Smooth muscle cell (in vitro differentiated cells): Measurements from ENCODE around the gene CCDC88C. TPM values are rescaled to one million over a fixed set of nuclear protein-coding genes. Genes with fewer than 3 reads are reported as not detected.
A peak's percentile ranks its signal among the peaks of the same experiment; 100 is the strongest.

ENCODE experiments used
- DNase-seq: peaks from one replicate; lab custom pipeline; 2025; ENCODE audit not compliant: unreplicated experiment; lab: John Stamatoyannopoulos, UW
- H2AFZ ChIP-seq: fragments of 200-600 bp; sonication (generic); 2 replicates; pipeline ENCODE4 v1.6.0; 2016; ENCODE audit warnings: antibody characterized with exemption, low read depth, mild to moderate bottlenecking
- H3F3A ChIP-seq: fragments of 200-600 bp; sonication (generic); 2 replicates; pipeline ENCODE4 v1.6.0; 2017; ENCODE audit warnings: antibody characterized with exemption, low read depth
- H3K27ac ChIP-seq: fragments of 200-600 bp; sonication (generic); 2 replicates; pipeline ENCODE4 v1.5.1; 2016; ENCODE audit warnings: low read depth, mild to moderate bottlenecking
- H3K27me3 ChIP-seq: fragments of 200-600 bp; sonication (generic); 2 replicates; pipeline ENCODE4 v1.6.1; 2016; ENCODE audit warnings: low read depth, mild to moderate bottlenecking
- H3K36me3 ChIP-seq: fragments of 200-600 bp; sonication (generic); 2 replicates; pipeline ENCODE4 v1.5.1; 2016; ENCODE audit warnings: low read depth
- H3K4me1 ChIP-seq: fragments of 200-600 bp; sonication (generic); 2 replicates; pipeline ENCODE4 v1.5.1; 2016; ENCODE audit warnings: low read depth
- H3K4me2 ChIP-seq: fragments of 200-600 bp; sonication (generic); 2 replicates; pipeline ENCODE4 v1.6.0; 2016; ENCODE audit warnings: mild to moderate bottlenecking
- H3K4me3 ChIP-seq: fragments of 200-600 bp; sonication (generic); 2 replicates; pipeline ENCODE4 v1.5.1; 2016; ENCODE audit warnings: mild to moderate bottlenecking
- H3K79me2 ChIP-seq: fragments of 200-600 bp; sonication (generic); 2 replicates; pipeline ENCODE4 v1.6.0; 2016; ENCODE audit warnings: low read depth, mild to moderate bottlenecking
- H3K9ac ChIP-seq: fragments of 200-600 bp; sonication (generic); 2 replicates; pipeline ENCODE4 v1.6.0; 2016; ENCODE audit warnings: low read depth
- H3K9me3 ChIP-seq: fragments of 200-600 bp; sonication (generic); replicated peaks from 2 replicates; pipeline ENCODE4 v1.5.1; 2016; ENCODE audit warnings: low read depth
- H4K20me1 ChIP-seq: fragments of 200-600 bp; sonication (generic); 2 replicates; pipeline ENCODE4 v1.6.0; 2016; ENCODE audit warnings: low read depth
- CTCF ChIP-seq: fragments of 200-600 bp; sonication (generic); IDR thresholded peaks from 2 replicates; pipeline ENCODE4 v1.5.1; 2017; ENCODE audit warnings: borderline replicate concordance, mild to moderate bottlenecking, antibody characterized with exemption; ENCODE audit not compliant: insufficient read depth, poor library complexity, severe bottlenecking
- WGBS: methylation state at CpG from one replicate; pipeline ENCODE4 v1.1.7; 2016; ENCODE audit warnings: low lambda C conversion rate; 5-methylcytosine and 5-hydroxymethylcytosine counted together
- polyA plus RNA-seq: library from polyadenylated mRNA; unstranded; fragments of >200 nt; fragmentation: Nextera tagmentation; extraction: Ambion mirVana; gene quantifications from 2 replicates; pipeline ENCODE4 v1.2.1, GENCODE V29; 2016
- total RNA-seq: library from RNA; depleted of rRNA; stranded (reverse); fragments of >200 nt; gene quantifications from 2 replicates; pipeline ENCODE4 v1.2.3, GENCODE V29; 2014

Gene CCDC88C
- total and polyA plus RNA-seq, 2 experiments from 2014 or later: 1.1 TPM; not detected in 1

- H3K4me2 ChIP-seq: no peak overlapping the region
- H3K9me3 ChIP-seq: no peaks in the 10 kb centered on the region
- H3K4me3 ChIP-seq: no peak overlapping the region
- H3K27ac ChIP-seq: no peak overlapping the region
- no peak overlapping the region for H2AFZ ChIP-seq
- H4K20me1 ChIP-seq: no peaks in the 10 kb centered on the region
- no peak for TF ChIP-seq CTCF
- H3F3A ChIP-seq: no peaks in the 10 kb centered on the region
- H3K9ac ChIP-seq: no peak overlapping the region
- DNase-seq: no peak
- no peaks in the 10 kb centered on the region for H3K27me3 ChIP-seq
- H3K36me3 ChIP-seq: no peaks in the 10 kb centered on the region
- H3K4me1 ChIP-seq: no peaks in the 10 kb centered on the region
- H3K79me2 ChIP-seq: no peaks in the 10 kb centered on the region
- 91% methylated on average over 4 of the region's 4 CpGs for WGBS
Measured at GRCh38 chr14:91238085-91238484, 179.5 kb downstream of the CCDC88C start.

GRCh38 chr14:91237219-91237618 is 180.4 kb downstream of the CCDC88C start:
- WGBS: 59% methylated on average over 7 of the region's 7 CpGs
- no peak overlapping the region for H2AFZ ChIP-seq
- no peak overlapping the region for H3K4me2 ChIP-seq
- DNase-seq: no peak
- H3K36me3 ChIP-seq: no peaks in the 10 kb centered on the region
- no peaks in the 10 kb centered on the region for H3K27me3 ChIP-seq
- H4K20me1 ChIP-seq: no peaks in the 10 kb centered on the region
- H3K4me1 ChIP-seq: no peaks in the 10 kb centered on the region
- no peak for TF ChIP-seq CTCF
- no peaks in the 10 kb centered on the region for H3K79me2 ChIP-seq
- H3K9me3 ChIP-seq: no peaks in the 10 kb centered on the region
- no peaks in the 10 kb centered on the region for H3F3A ChIP-seq
- peak overlapping the region; percentile 4 for H3K9ac ChIP-seq
- peak overlapping the region; percentile 66 for H3K27ac ChIP-seq
- no peak overlapping the region for H3K4me3 ChIP-seq

GRCh38 chr14:91235841-91236240 is 181.8 kb downstream of the CCDC88C start:
- no peak for DNase-seq
- TF ChIP-seq CTCF: no peak
- no peak overlapping the region for H3K9ac ChIP-seq
- WGBS: 93% methylated on average over 7 of the region's 7 CpGs
- H3K4me3 ChIP-seq: no peak overlapping the region
- H3K9me3 ChIP-seq: no peaks in the 10 kb centered on the region
- H3F3A ChIP-seq: no peaks in the 10 kb centered on the region
- no peaks in the 10 kb centered on the region for H3K36me3 ChIP-seq
- no peaks in the 10 kb centered on the region for H4K20me1 ChIP-seq
- no peaks in the 10 kb centered on the region for H3K4me1 ChIP-seq
- H3K27ac ChIP-seq: no peak overlapping the region
- no peaks in the 10 kb centered on the region for H3K27me3 ChIP-seq
- H3K79me2 ChIP-seq: no peaks in the 10 kb centered on the region
- no peak overlapping the region for H3K4me2 ChIP-seq
- no peak overlapping the region for H2AFZ ChIP-seq

GRCh38 chr14:91234791-91235114 is 182.9 kb downstream of the CCDC88C start:
- Histone ChIP-seq H3K79me2 (no peaks in the 10 kb centered on the region), H3K4me1 (no peaks in the 10 kb centered on the region), H4K20me1 (no peaks in the 10 kb centered on the region), H3K27ac (no peak overlapping the region), H2AFZ (no peak overlapping the region), H3F3A (no peaks in the 10 kb centered on the region), H3K9me3 (no peaks in the 10 kb centered on the region), H3K9ac (no peak overlapping the region), H3K4me3 (no peak overlapping the region), H3K27me3 (no peaks in the 10 kb centered on the region), H3K4me2 (no peak overlapping the region), H3K36me3 (no peaks in the 10 kb centered on the region)
- DNase-seq: no peak
- WGBS: 98% methylated on average over 16 of the region's 16 CpGs
- TF ChIP-seq CTCF: no peak
